Pancreas (tissue), 10 donors: ENCODE data around the gene SLC25A2. TPM values are rescaled to one million over a fixed set of nuclear protein-coding genes. Genes with fewer than 3 reads are reported as not detected.
"Not testable (repeated sequence)": the region's sequence is repeated elsewhere in the genome, so short reads cannot be mapped to it uniquely, and the experiment has no call there.

ENCODE experiments used
- ATAC-seq, 4 donors: fragments of 200-7000 bp; cut with Tn5 transposase; one replicate each; pipeline versions ENCODE4 v1.8.0 to v1.9.1; 2020; ENCODE audit warnings: mild to moderate bottlenecking in 4 of 4, moderate library complexity in 4 of 4
- DNase-seq, 6 donors: peaks; one replicate each; pipeline ENCODE4 v3.0.0-alpha.2; 2020
- FAIRE-seq: peaks from 2 replicates; lab custom pipeline; 2012; peaks lifted over from hg19 to GRCh38; lab: Jason Lieb, UNC
- H3K27ac ChIP-seq, 4 donors: fragments of 200-600 bp; sonication (generic); 1 replicate in 3 of 4; 2 replicates in 1 of 4; pipeline versions ENCODE4 v1.5.0 to v1.8.0; 2020
- H3K27me3 ChIP-seq, 4 donors: fragments of 200-600 bp; one replicate each; pipeline ENCODE4 v1.8.0; 2021
- H3K36me3 ChIP-seq, 3 donors: fragments of 200-600 bp; sonication (generic) in 1 of 3; one replicate each; pipeline versions ENCODE4 v1.5.0 to v1.8.0; 2020 to 2021
- H3K4me1 ChIP-seq, 3 donors: fragments of 200-600 bp; one replicate each; pipeline ENCODE4 v1.8.0; 2021
- H3K4me3 ChIP-seq, 4 donors: fragments of 200-600 bp; sonication (generic) in 2 of 4; one replicate each; pipeline versions ENCODE4 v1.5.0 to v1.8.0; 2020 to 2021
- H3K9me3 ChIP-seq, 4 donors: fragments of 200-600 bp; one replicate each; pipeline ENCODE4 v1.8.0; 2021
- CTCF ChIP-seq, 4 donors: fragments of 200-600 bp; sonication (generic) in 3 of 4; IDR thresholded peaks; one replicate each; pipeline versions ENCODE4 v1.5.0 to v1.8.0; 2021; ENCODE audit warnings: antibody characterized with exemption in 4 of 4
- WGBS, 2 donors: extraction: QIAGEN DNeasy Blood & Tissue Kit; methylation state at CpG; one replicate each; pipeline ENCODE4 v1.1.7; 2013; 5-methylcytosine and 5-hydroxymethylcytosine counted together
- intact Hi-C, 3 donors: fragments of 100-400 bp; cut with DNase I; formaldehyde crosslinking; loops; one replicate each; pipeline versions ENCODE4 v1.11.1 to v1.14.2; 2022
- polyA plus RNA-seq, 2 donors: library from polyadenylated mRNA; stranded (reverse); fragments of 200-250 nt; gene quantifications; one replicate each; pipeline ENCODE4 v1.2.3, GENCODE V29; 2013
- total RNA-seq, 6 donors: library from RNA; stranded (reverse); fragmentation: NEBNext Ultra II Directional in 4 of 6; extraction: Animal tissue kit (Norgen Biotek cat#: 25700) in 4 of 6; gene quantifications; one replicate each; pipeline versions ENCODE4 v1.2.1 to v1.2.4, GENCODE V29; 2021 to 2023
- donor health status: healthy with polysubstance abuse.
- donor health status: DM: no; HTN: no; CAD: no; lungs with moderate emphysema.
- donor health status: DM: no; HTN: no; CAD: no.
- donor health status: control.
- donor health status: control.
- donor health status: Bipolar disorder and iron deficiency.
- donor health status: DM: yes; HTN: yes; CAD: no.
- donor health status: DM: no; HTN: no; CAD: no.
- donor health status: DM: no; HTN: no; CAD: no.
- donor health status: DM: yes; HTN: yes; CAD: no.

SLC25A2 gene
- total and polyA plus RNA-seq, 8 donors = 0.14 to 0.69 (median 0.19) TPM; not detected in 2

DNA sequence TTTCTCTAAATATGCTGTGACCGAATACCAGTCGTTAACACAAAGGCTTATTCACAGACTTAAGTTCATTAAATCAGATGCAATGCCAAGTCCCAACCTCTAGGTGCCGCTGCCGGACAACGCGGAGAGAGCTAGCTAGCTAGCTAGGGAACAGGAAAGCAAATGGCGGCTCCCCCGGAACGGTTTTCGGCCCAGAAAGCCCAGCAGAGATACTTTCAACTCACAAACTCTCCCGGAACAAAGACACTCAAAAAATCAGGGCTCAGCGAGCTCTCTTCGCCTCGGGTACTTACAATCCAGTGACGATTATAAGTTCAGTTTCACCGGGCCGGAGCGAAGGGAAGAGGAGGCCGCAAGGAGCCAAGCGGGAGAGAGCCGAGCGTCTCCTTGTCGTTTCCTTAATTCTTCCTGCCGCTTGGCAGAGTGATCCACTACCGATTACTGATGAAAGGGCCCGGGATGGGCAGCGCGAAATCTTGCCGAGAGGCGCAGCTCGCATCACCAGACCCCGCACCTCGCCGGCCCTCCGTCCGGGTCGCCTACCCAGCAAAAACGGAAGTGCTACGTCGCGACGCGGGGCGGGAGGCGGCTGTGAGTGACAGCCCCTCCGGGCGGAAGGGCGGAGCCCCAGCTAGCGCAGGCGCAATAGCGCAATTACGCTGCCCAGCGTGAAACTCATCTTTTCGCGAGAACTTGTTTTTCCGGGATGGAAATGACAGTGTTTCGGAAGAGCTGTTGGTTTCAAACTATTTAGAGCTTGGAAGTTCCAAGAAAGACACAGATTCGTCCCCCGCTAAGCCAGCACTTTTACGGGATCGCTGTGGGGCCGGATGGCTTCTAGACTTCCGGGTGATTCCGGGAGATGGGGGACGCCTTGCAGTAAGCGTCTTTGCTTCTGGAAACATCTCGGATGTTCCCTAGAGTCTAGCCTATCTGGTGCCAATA is 16.6 kb upstream of the SLC25A2 start, which contains the start of gene TAF7:
Gene TAF7, minus strand, starts transcription at position 560 of the 945 bp plus-strand sequence. CDS start 740 bp downstream, outside the sequence.
- Histone ChIP-seq H3K9me3 (peaks cover 0 to 33% (median 9%) of the 10 kb centered on the region in 4 donors), H3K27me3 (no peaks in the 10 kb centered on the region), H3K4me3 (peak within 1 kb of the TSS; percentile 63 to 74 (median 71)), H3K27ac (peak within 1 kb of the TSS; percentile 85 to 94 (median 92)), H3K36me3 (peaks cover 0 to 16% (median 0%) of the 10 kb centered on the region in 3 donors), H3K4me1 (no peaks in the 10 kb centered on the region)
- DNase-seq (peak; percentile 87 to 97 (median 92)), FAIRE-seq (no peak), ATAC-seq (peak; percentile 98 to 100 (median 100))
- intact Hi-C loops = no loop called here
- 1% methylated on average over 67 of the region's 67 CpGs for WGBS, 2 donors
- TF ChIP-seq CTCF (IDR thresholded peaks at IDR 0.05) = peak; percentile 45 to 74 (median 64)

DNA sequence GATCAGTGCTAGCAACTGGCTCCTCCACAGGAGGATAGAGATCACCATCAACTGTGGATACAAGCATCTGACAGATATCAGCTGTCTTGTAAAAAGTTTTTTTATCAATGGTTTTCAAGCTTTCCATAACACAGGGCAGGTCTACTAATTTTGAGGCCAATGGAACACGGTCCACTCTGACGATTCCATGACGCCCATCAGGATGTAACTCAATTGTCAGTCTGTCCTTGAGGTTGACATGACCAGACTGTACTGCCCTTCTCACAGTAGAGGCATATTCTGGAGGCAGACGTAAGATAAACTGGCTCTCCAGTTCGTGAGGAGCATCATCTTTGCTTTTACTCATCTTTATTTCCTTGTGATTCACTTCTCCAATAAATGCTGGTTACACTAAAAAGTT is 15.8 kb upstream of the SLC25A2 start:
- no peaks in the 10 kb centered on the region for H3K4me1 ChIP-seq
- DNase-seq (no peak), ATAC-seq (no peak), FAIRE-seq (no peak)
- peaks cover 0 to 34% (median 10%) of the 10 kb centered on the region in 4 donors for H3K9me3 ChIP-seq
- intact Hi-C loops = no loop called here
- TF ChIP-seq CTCF (IDR thresholded peaks at IDR 0.05) = no peak
- WGBS, 2 donors = 70 to 73% methylated on average over 5 of the region's 5 CpGs
- H3K4me3 ChIP-seq = peak overlapping the region; percentile 63 to 74 (median 71)
- H3K27me3 ChIP-seq = no peaks in the 10 kb centered on the region
- peaks cover 0 to 16% (median 0%) of the 10 kb centered on the region in 3 donors for H3K36me3 ChIP-seq
- H3K27ac ChIP-seq = peak overlapping the region in 2 of 4 donors; percentile 85 to 91

DNA sequence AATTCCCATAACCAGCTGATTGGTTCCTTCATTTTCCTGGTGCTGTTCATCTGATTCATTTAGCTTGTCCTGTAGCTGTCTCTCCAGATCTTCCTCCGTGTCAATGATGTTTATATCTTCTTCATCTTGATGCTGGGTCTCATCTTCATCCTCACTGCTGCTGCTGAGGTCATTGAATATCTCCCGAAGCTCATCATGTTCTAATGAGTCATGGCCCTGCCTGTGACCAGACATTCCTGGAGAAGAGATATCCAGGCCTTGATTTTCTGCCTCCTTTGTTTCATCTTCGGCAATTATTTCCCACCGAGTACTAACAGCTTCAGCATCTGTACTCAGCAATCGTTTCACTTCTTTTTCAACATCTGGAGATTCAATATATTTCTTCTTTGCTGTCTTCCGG is 15.4 kb upstream of the SLC25A2 start:
- H3K4me3 ChIP-seq = no peak overlapping the region
- H3K4me1 ChIP-seq = no peaks in the 10 kb centered on the region
- 98 to 99% methylated on average over 6 of the region's 6 CpGs for WGBS, 2 donors
- no peak for TF ChIP-seq CTCF (IDR thresholded peaks at IDR 0.05)
- no peak for FAIRE-seq
- H3K9me3 ChIP-seq = peaks cover 0 to 34% (median 10%) of the 10 kb centered on the region in 4 donors
- peaks cover 0 to 16% (median 0%) of the 10 kb centered on the region in 3 donors for H3K36me3 ChIP-seq
- H3K27me3 ChIP-seq = no peaks in the 10 kb centered on the region
- DNase-seq = no peak
- no peak overlapping the region for H3K27ac ChIP-seq
- ATAC-seq = no peak
- intact Hi-C loops = no loop called here

GRCh38 chr5:141316963-141317362 is 13.1 kb upstream of the SLC25A2 start:
- H3K27ac ChIP-seq, DNase-seq, H3K4me1 ChIP-seq, ATAC-seq, H3K4me3 ChIP-seq, FAIRE-seq, H3K27me3 ChIP-seq, intact Hi-C loops: not testable (repeated sequence)
- WGBS, 2 donors = 82 to 86% methylated on average over 4 of the region's 4 CpGs
- Histone ChIP-seq H3K36me3 (peaks cover 0 to 16% (median 0%) of the 10 kb centered on the region in 3 donors), H3K9me3 (peaks cover 0 to 34% (median 10%) of the 10 kb centered on the region in 4 donors)

- Histone ChIP-seq H3K27ac (no peak overlapping the region), H3K9me3 (peaks cover 0 to 31% (median 3%) of the 10 kb centered on the region in 4 donors), H3K36me3 (peaks cover 0 to 16% (median 0%) of the 10 kb centered on the region in 3 donors), H3K4me3 (no peak overlapping the region), H3K27me3 (no peaks in the 10 kb centered on the region), H3K4me1 (no peaks in the 10 kb centered on the region)
- no peak for FAIRE-seq
- no peak for ATAC-seq
- intact Hi-C loops = no loop called here
- no peak for DNase-seq
- no peak for TF ChIP-seq CTCF (IDR thresholded peaks at IDR 0.05)
Measured at GRCh38 chr5:141313711-141314110, 9.9 kb upstream of the SLC25A2 start.
